PC-9 (cell line): ENCODE data around the gene SLC22A3. TPM values are rescaled to one million over a fixed set of nuclear protein-coding genes. Genes with fewer than 3 reads are reported as not detected.

Source experiments
- BruUV-seq: library from RNA; stranded (reverse); fragments of 400-500 nt; replicated peaks from 2 replicates; lab custom pipeline; 2021; lab: Mats Ljungman, UMichigan
- CTCF ChIA-PET: fragments of 300-600 bp; sonication (Branson Sonifier 250); formaldehyde crosslinking; loops from one replicate; lab custom pipeline; 2022; ENCODE audit warnings: antibody characterized with exemption; lab: Charles Lee
- POLR2A ChIA-PET: fragments of 300-600 bp; sonication (Branson Sonifier 250); formaldehyde crosslinking; loops from one replicate; lab custom pipeline; 2022; ENCODE audit warnings: antibody characterized with exemption; ENCODE audit not compliant: unreplicated experiment; lab: Charles Lee
- DNase-seq, 2 experiments: peaks; one replicate each; pipeline versions ENCODE4 v3.0.0 to v3.0.0-alpha.2; 2015 to 2022; ENCODE audit warnings: mixed read lengths in 1 of 2
- H2AFZ ChIP-seq: fragments of 200-600 bp; sonication (generic); 2 replicates; pipeline ENCODE4 v1.8.1; 2017; ENCODE audit warnings: antibody characterized with exemption
- H3F3A ChIP-seq: fragments of 200-600 bp; sonication (generic); 2 replicates; pipeline ENCODE4 v1.8.1; 2017; ENCODE audit warnings: antibody characterized with exemption, mild to moderate bottlenecking, low read depth; ENCODE audit not compliant: insufficient read depth
- H3K27ac ChIP-seq: fragments of 200-600 bp; sonication (generic); 2 replicates; pipeline ENCODE4 v1.6.1; 2016; ENCODE audit warnings: mixed run types
- H3K27me3 ChIP-seq: fragments of 200-600 bp; sonication (generic); 2 replicates; pipeline ENCODE4 v1.6.1; 2016; ENCODE audit warnings: low read depth, mixed run types; ENCODE audit not compliant: insufficient read depth
- H3K36me3 ChIP-seq: fragments of 200-600 bp; sonication (generic); 2 replicates; pipeline ENCODE4 v1.6.1; 2016; ENCODE audit warnings: low read depth, mixed run types
- H3K4me1 ChIP-seq: fragments of 200-600 bp; sonication (generic); replicated peaks from 2 replicates; pipeline ENCODE4 v1.6.1; 2016; ENCODE audit warnings: mixed run types; ENCODE audit not compliant: insufficient read depth
- H3K4me2 ChIP-seq: fragments of 200-600 bp; sonication (generic); 2 replicates; pipeline ENCODE4 v1.6.1; 2017; ENCODE audit warnings: mixed run types
- H3K4me3 ChIP-seq: fragments of 200-600 bp; sonication (generic); 2 replicates; pipeline ENCODE4 v1.6.1; 2016; ENCODE audit warnings: mixed run types
- H3K79me2 ChIP-seq: fragments of 200-600 bp; sonication (generic); 2 replicates; pipeline ENCODE4 v1.6.1; 2017; ENCODE audit warnings: low read depth, mixed run types
- H3K9me2 ChIP-seq: fragments of 200-600 bp; sonication (generic); 2 replicates; pipeline ENCODE4 v1.8.1; 2017; ENCODE audit warnings: mild to moderate bottlenecking; ENCODE audit not compliant: insufficient read depth
- H3K9me3 ChIP-seq: fragments of 200-600 bp; sonication (generic); 2 replicates; pipeline ENCODE4 v1.8.1; 2016; ENCODE audit warnings: low read depth; ENCODE audit not compliant: insufficient read depth
- H4K20me1 ChIP-seq: fragments of 200-600 bp; sonication (generic); 2 replicates; pipeline ENCODE4 v1.8.1; 2017; ENCODE audit not compliant: insufficient read depth
- EZH2 ChIP-seq: fragments of 200-600 bp; sonication (generic); IDR thresholded peaks from 2 replicates; pipeline ENCODE4 v1.8.0; 2017; ENCODE audit warnings: antibody characterized with exemption, low read depth
- intact Hi-C: fragments of 100-400 bp; cut with micrococcal nuclease; formaldehyde crosslinking; loops from one replicate; pipeline ENCODE4 v1.10.0; 2022; ENCODE audit not compliant: unreplicated experiment
- total RNA-seq: library from RNA; stranded (reverse); gene quantifications from 2 replicates; pipeline ENCODE4 v1.2.3, GENCODE V29; 2021
- TF ChIP-seq, protein P1 (sequence below): fragments of 200-600 bp; sonication (generic); conservative IDR thresholded peaks from 2 replicates; pipeline ENCODE4 v1.6.1; 2017; ENCODE audit warnings: mixed run types, antibody characterized with exemption, mild to moderate bottlenecking, moderate library complexity

SLC22A3 gene
- total RNA-seq, 1 experiment from 2014 or later = not detected

DNA sequence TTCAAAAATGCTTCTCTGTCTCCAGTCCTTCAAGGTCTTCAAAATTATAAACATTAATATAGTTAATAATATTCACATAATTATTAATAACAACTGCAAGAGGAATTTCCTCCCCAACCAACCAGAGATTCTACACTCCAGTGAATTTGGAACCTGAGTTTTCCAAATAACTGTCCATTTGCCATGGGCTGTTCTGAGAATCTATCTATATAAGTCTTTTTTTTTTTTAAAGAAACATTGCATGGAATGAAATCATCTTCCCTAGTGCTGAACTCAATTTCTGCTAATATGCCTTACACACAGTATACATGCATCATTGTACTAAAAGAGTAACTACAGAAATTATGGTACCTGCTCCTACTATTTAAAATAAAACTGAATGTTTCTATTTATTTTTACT lies 113.9 kb downstream of the SLC22A3 start:
- Histone ChIP-seq H3K9me3 (no peaks in the 10 kb centered on the region), H3K9me2 (no peaks in the 10 kb centered on the region), H3K4me3 (no peak overlapping the region), H3K79me2 (no peaks in the 10 kb centered on the region), H3K27ac (no peak overlapping the region), H3K36me3 (no peaks in the 10 kb centered on the region), H3F3A (no peaks in the 10 kb centered on the region), H3K27me3 (no peaks in the 10 kb centered on the region), H3K4me2 (no peak overlapping the region), H3K4me1 (0 out of 2 replicates have a peak, but pooled peaks cover 9% of the 10 kb centered on the region), H2AFZ (no peak overlapping the region), H4K20me1 (no peaks in the 10 kb centered on the region)
- TF ChIP-seq, protein P1, sequence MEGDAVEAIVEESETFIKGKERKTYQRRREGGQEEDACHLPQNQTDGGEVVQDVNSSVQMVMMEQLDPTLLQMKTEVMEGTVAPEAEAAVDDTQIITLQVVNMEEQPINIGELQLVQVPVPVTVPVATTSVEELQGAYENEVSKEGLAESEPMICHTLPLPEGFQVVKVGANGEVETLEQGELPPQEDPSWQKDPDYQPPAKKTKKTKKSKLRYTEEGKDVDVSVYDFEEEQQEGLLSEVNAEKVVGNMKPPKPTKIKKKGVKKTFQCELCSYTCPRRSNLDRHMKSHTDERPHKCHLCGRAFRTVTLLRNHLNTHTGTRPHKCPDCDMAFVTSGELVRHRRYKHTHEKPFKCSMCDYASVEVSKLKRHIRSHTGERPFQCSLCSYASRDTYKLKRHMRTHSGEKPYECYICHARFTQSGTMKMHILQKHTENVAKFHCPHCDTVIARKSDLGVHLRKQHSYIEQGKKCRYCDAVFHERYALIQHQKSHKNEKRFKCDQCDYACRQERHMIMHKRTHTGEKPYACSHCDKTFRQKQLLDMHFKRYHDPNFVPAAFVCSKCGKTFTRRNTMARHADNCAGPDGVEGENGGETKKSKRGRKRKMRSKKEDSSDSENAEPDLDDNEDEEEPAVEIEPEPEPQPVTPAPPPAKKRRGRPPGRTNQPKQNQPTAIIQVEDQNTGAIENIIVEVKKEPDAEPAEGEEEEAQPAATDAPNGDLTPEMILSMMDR = no peak
- TF ChIP-seq EZH2 = no peak
- DNase-seq = no peak
- CTCF ChIA-PET = no interaction called here
- POLR2A ChIA-PET = no interaction called here
- no TSS peak for BruUV-seq
- intact Hi-C loops = no loop called here

DNA sequence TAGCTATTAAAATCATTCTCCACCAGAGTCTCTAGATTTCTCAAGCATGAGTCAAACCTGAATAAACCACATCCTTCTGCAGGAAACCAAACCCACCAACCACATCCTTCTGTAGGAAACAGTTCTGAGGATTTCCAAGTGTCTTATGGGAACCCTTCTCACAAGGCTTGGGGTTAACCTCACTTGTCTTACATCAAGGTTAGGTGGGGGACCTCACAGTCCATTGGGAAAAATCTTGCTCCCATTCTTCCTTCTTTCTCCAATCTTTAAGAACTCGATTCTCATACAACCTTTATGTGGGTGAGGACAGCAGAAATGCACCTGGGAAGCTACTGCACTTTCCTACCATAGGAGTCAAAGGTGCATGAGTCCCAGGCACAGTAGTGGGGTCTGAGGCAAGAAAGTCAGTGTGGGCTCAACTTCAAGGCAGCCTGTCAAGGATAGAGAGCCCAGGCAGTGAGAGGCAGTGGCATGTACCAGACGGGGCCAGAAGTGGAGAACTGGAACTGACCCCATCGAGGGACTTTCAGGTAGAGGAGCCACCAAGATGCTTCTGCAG lies 114.5 kb downstream of the SLC22A3 start:
- no peak overlapping the region for H2AFZ ChIP-seq
- BruUV-seq = no TSS peak
- 0 out of 2 replicates have a peak, but pooled peaks cover 9% of the 10 kb centered on the region for H3K4me1 ChIP-seq
- no peaks in the 10 kb centered on the region for H3K79me2 ChIP-seq
- DNase-seq = no peak
- TF ChIP-seq EZH2 = no peak
- TF ChIP-seq, protein P1 = no peak
- no peak overlapping the region for H3K4me2 ChIP-seq
- no peaks in the 10 kb centered on the region for H3K9me2 ChIP-seq
- no peaks in the 10 kb centered on the region for H3K36me3 ChIP-seq
- no peaks in the 10 kb centered on the region for H3K9me3 ChIP-seq
- no peak overlapping the region for H3K27ac ChIP-seq
- no peak overlapping the region for H3K4me3 ChIP-seq
- H3K27me3 ChIP-seq = no peaks in the 10 kb centered on the region
- CTCF ChIA-PET = no interaction called here
- POLR2A ChIA-PET = no interaction called here
- H3F3A ChIP-seq = no peaks in the 10 kb centered on the region
- H4K20me1 ChIP-seq = no peaks in the 10 kb centered on the region
- intact Hi-C loops = no loop called here

DNA sequence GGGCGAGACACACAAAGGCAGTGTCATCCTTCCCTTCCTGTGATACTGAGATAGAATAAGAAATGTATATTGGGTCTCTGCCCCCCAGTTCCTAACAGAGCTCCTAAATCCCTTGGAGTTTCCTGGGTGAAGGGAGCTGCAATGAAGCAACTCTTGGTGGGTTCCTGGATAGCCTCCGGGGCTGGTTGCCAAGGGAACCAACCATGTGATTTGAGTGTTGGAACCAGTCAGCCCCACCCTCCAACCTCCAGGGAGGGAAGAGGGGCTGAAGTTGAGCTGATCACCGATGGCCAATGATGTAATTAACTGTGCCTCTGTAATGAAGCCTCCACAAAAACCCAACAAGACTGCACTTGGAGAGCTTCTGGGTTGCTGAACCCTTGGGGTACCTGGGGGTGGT lies 116.6 kb downstream of the SLC22A3 start:
- Histone ChIP-seq H3K4me2 (no peak overlapping the region), H3K79me2 (no peaks in the 10 kb centered on the region), H3K27me3 (no peaks in the 10 kb centered on the region), H3K4me1 (0 out of 2 replicates have a peak, but pooled peaks cover 9% of the 10 kb centered on the region), H3K4me3 (no peak overlapping the region), H2AFZ (no peak overlapping the region), H3K9me3 (no peaks in the 10 kb centered on the region), H3K9me2 (no peaks in the 10 kb centered on the region), H4K20me1 (no peaks in the 10 kb centered on the region), H3F3A (no peaks in the 10 kb centered on the region), H3K36me3 (no peaks in the 10 kb centered on the region), H3K27ac (no peak overlapping the region)
- no peak for DNase-seq
- CTCF ChIA-PET = no interaction called here
- intact Hi-C loops = no loop called here
- POLR2A ChIA-PET = no interaction called here
- BruUV-seq = no TSS peak
- TF ChIP-seq, protein P1 = no peak
- no peak for TF ChIP-seq EZH2
